Neural cell (in vitro differentiated cells): ENCODE measurements around the gene CCDC82.

Experiments
- CTCF ChIP-seq: fragments of 450-650 bp; IDR thresholded peaks from 2 replicates; pipeline ENCODE4 v1.5.1; 2014; ENCODE audit warnings: antibody characterized with exemption, mild to moderate bottlenecking, moderate library complexity; ENCODE audit not compliant: poor library complexity, severe bottlenecking
- EZH2 ChIP-seq: fragments of 200-600, 300-800 bp; shearing (Covaris generic), sonication (generic); IDR thresholded peaks from 2 replicates; pipeline ENCODE4 v1.6.1; 2014; ENCODE audit warnings: antibody characterized with exemption, low read length, borderline replicate concordance, mild to moderate bottlenecking; ENCODE audit not compliant: insufficient read depth, poor library complexity, severe bottlenecking
- POLR2AphosphoS5 ChIP-seq: IDR thresholded peaks from 2 replicates; pipeline ENCODE4 v1.6.1; 2012
- RAD21 ChIP-seq: fragments of 450-650 bp; conservative IDR thresholded peaks from 2 replicates; pipeline ENCODE4 v1.6.1; 2014; ENCODE audit warnings: antibody characterized with exemption, mild to moderate bottlenecking, moderate library complexity
- REST ChIP-seq: IDR thresholded peaks from 2 replicates; pipeline ENCODE4 v1.6.1; 2012; ENCODE audit warnings: borderline replicate concordance
- SMC3 ChIP-seq: fragments of 450-650 bp; conservative IDR thresholded peaks from 2 replicates; pipeline ENCODE4 v1.6.1; 2014; ENCODE audit warnings: antibody characterized with exemption, mild to moderate bottlenecking, moderate library complexity; ENCODE audit not compliant: poor library complexity
- TAF1 ChIP-seq: IDR thresholded peaks from 2 replicates; pipeline ENCODE4 v1.6.1; 2012; ENCODE audit warnings: low read depth

GRCh38 chr11:96376796-96377195 is 12.9 kb downstream of the CCDC82 start:
- TF ChIP-seq POLR2AphosphoS5 (no peak), EZH2 (no peak), CTCF (no peak), TAF1 (no peak), SMC3 (no peak), RAD21 (no peak), REST (no peak)
